Endothelial cell of umbilical vein (primary cell): ENCODE data around the gene GLUD1.
"Not testable (repeated sequence)": the region's sequence is repeated elsewhere in the genome, so short reads cannot be mapped to it uniquely, and the experiment has no call there.

ENCODE experiments used
- CTCF ChIP-seq, 2 donors: IDR thresholded peaks; 1 replicate in 1 of 2; 2 replicates in 1 of 2; pipeline ENCODE4 v1.5.1; 2011; ENCODE audit warnings: low read length in 2 of 2, mild to moderate bottlenecking in 2 of 2, moderate library complexity in 2 of 2, control low read depth in 1 of 2, inconsistent platforms in 1 of 2, low read depth in 1 of 2; ENCODE audit not compliant: insufficient read depth in 1 of 2; ENCODE audit errors: extremely low read depth in 1 of 2
- EZH2 ChIP-seq: IDR thresholded peaks from 2 replicates; pipeline ENCODE4 v1.6.1; 2012; ENCODE audit warnings: borderline replicate concordance, low read depth, mild to moderate bottlenecking, moderate library complexity, low read length, inconsistent platforms; ENCODE audit not compliant: severe bottlenecking
- MAX ChIP-seq: IDR thresholded peaks from 2 replicates; pipeline ENCODE4 v1.6.1; 2011; ENCODE audit not compliant: insufficient read depth, insufficient read length
- POLR2AphosphoS5 ChIP-seq: IDR thresholded peaks from 2 replicates; pipeline ENCODE4 v1.6.1; 2012; ENCODE audit warnings: low read depth, mild to moderate bottlenecking, control low read depth, low read length, moderate library complexity; ENCODE audit not compliant: insufficient read depth

GRCh38 chr10:87119029-87119428 lies 24.4 kb upstream of the GLUD1 start:
- not testable (repeated sequence) for TF ChIP-seq CTCF (IDR thresholded peaks at IDR 0.05; ENCODE audit: extremely low read depth in 1 of 2, insufficient read depth in 1 of 2, low read depth in 1 of 2, low read length in 2 of 2); POLR2AphosphoS5; MAX; EZH2
